ENCODE measurements around the gene DIRAS1.
"Not testable (repeated sequence)": the region's sequence is repeated elsewhere in the genome, so short reads cannot be mapped to it uniquely, and the experiment has no call there.

DIRAS1 gene

DNA sequence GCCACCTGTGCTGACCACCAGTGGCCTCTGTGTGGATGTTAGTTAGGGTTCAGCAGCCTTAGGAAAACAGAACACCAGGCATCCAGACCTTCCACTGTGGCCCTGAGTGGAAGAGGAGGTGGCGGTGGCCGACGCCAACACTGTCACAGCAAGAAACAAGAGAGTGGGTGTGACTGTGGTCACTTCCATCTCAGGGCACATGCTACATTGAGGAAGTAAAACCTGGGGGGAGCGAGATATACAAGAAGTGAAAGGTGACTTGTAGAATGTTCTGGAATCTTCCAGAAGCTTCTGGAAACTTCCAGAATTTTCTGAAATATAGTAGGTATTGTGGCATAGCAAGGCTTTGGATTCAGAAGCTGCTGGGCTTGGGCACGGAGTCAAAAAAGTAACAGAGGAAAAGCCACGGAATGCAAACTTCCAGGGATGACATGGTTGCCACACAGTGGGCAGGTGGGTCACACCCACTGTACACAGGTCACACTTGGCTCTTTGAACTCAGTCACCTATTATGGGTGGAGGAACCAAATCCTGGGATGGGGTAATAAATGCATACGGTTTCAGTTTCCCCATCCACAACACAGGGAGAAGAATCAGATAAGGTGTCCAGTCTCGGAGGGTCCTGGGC is 43.0 kb downstream of the DIRAS1 start:
- TF ChIP-seq, protein P1, sequence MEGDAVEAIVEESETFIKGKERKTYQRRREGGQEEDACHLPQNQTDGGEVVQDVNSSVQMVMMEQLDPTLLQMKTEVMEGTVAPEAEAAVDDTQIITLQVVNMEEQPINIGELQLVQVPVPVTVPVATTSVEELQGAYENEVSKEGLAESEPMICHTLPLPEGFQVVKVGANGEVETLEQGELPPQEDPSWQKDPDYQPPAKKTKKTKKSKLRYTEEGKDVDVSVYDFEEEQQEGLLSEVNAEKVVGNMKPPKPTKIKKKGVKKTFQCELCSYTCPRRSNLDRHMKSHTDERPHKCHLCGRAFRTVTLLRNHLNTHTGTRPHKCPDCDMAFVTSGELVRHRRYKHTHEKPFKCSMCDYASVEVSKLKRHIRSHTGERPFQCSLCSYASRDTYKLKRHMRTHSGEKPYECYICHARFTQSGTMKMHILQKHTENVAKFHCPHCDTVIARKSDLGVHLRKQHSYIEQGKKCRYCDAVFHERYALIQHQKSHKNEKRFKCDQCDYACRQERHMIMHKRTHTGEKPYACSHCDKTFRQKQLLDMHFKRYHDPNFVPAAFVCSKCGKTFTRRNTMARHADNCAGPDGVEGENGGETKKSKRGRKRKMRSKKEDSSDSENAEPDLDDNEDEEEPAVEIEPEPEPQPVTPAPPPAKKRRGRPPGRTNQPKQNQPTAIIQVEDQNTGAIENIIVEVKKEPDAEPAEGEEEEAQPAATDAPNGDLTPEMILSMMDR (conservative IDR thresholded peaks at IDR 0.05; ENCODE audit: control insufficient read depth, insufficient read depth, low read depth, low read length), result no peak
- no peak for DNase-seq (ENCODE audit: low read depth)
- H3K4me3 ChIP-seq (ENCODE audit: control insufficient read depth, low read depth, low read length), result no peak overlapping the region

DNA sequence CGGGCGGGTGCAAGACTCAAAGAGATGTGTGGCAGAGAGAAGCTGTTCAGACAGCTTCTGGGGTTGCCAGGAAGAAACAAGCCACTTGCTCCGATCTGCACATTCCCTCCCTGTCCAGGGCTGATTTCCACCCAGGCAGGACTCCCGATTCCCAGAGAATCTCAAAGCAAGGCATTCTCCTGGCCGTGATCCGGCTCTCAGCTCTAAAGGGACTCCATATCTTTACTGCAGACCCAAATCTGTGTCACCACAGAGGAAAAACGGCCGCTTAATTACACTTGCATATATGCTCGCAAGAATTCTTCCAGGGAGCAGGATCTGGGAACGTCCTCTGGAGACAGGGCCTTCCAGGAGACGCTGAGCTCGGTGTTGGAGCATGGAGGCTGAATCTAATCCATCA is 44.3 kb downstream of the DIRAS1 start:
- no peak overlapping the region for H3K4me3 ChIP-seq (ENCODE audit: control insufficient read depth, low read depth, low read length)
- DNase-seq (ENCODE audit: low read depth), result no peak
- TF ChIP-seq, protein P1 (conservative IDR thresholded peaks at IDR 0.05; ENCODE audit: control insufficient read depth, insufficient read depth, low read depth, low read length), result no peak

DNA sequence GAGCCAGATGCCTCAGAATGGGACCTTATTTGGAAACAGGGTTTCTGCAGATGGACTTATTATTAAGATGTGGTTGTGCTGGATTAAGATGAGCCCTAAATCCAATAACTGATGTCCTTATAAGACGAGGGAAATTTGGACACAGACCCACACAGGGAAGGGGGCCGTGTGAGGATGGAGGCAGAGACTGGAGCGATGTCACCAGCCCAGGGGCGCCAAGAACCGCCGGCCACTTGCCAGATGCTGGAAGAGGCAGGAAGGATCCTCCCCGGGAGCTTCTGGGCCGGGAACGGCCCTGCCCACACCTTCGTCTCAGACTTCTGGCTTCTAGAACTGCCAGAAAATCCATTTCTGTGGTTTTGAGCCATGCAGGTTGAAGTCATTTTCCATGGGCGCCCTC is 45.3 kb downstream of the DIRAS1 start:
- H3K4me3 ChIP-seq (ENCODE audit: control insufficient read depth, low read depth, low read length), result no peak overlapping the region
- TF ChIP-seq, protein P1 (conservative IDR thresholded peaks at IDR 0.05; ENCODE audit: control insufficient read depth, insufficient read depth, low read depth, low read length), result no peak
- no peak for DNase-seq (ENCODE audit: low read depth)

DNA sequence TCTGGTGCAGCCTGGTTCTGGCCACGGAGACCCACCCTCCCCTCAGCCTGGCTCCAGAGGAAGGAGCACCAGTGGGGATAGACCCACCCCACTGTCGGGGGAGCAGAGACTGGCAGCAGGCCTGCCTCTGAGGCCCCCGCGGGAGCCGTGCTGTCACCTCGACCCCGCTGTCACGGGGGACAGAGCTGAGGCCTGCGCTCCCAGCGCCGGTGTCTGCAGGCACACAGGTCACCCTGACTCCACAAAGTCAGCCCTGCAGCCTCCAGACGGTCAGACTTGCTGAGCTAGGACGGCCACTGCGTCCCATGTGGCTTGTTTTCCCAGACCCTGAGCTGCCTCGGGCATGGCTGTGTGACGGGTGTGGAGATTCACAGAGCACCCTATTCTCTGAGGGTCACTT is 51.0 kb downstream of the DIRAS1 start:
- TF ChIP-seq, protein P1 (conservative IDR thresholded peaks at IDR 0.05; ENCODE audit: control insufficient read depth, insufficient read depth, low read depth, low read length), result no peak
- no peak overlapping the region for H3K4me3 ChIP-seq (ENCODE audit: control insufficient read depth, low read depth, low read length)
- DNase-seq (ENCODE audit: low read depth), result no peak

DNA sequence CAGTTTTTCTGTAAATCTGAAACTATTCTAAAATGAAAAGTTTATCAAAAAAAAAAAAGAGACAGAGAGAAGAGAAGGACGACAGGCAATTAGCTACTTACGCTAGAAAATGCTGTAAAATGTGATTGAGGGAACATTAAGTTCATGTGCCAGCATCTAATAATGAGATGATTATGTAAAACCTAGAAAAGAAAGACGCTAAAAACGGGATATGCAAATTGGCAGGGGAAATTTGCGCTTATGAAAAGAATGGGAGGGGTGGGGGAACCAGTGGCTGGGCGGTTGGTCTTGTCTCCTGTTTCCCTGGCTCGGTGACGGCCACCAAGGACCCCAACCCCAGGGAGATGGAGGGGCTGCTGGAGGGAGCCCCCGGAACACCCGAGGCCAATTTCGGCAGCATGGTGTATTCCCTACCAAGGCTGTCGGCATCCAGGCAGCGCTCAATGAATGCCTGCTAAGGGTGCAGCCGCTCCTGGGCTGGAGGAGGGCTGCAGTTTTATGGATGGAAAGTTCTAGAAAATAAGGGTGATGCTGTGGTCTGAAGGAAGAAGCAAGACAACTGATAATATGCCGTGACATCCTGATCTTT is 52.9 kb downstream of the DIRAS1 start:
- TF ChIP-seq, protein P1 (conservative IDR thresholded peaks at IDR 0.05; ENCODE audit: control insufficient read depth, insufficient read depth, low read depth, low read length), result no peak
- DNase-seq (ENCODE audit: low read depth), result no peak
- H3K4me3 ChIP-seq (ENCODE audit: control insufficient read depth, low read depth, low read length), result no peak overlapping the region

DNA sequence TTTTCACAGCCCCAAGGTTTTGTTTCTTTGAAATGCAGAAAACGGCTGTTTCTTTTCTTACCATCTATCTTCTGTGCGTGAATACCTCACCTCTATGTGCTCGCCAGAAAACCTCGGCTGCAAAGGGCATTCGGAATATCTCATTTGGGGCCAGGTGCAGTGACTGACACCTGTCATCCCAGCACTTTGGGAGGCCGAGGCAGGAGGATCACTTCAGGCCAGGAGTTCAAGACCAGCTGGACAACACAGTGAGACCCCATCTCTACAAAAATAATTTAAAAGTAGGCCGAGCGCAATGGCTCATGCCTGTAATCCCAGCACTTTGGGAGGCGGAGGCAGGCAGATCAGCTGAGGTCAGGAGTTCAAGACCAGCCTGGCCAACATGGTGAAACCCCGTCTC is 53.8 kb downstream of the DIRAS1 start:
- H3K4me3 ChIP-seq (ENCODE audit: control insufficient read depth, low read depth, low read length); DNase-seq (ENCODE audit: low read depth): not testable (repeated sequence)

DNA sequence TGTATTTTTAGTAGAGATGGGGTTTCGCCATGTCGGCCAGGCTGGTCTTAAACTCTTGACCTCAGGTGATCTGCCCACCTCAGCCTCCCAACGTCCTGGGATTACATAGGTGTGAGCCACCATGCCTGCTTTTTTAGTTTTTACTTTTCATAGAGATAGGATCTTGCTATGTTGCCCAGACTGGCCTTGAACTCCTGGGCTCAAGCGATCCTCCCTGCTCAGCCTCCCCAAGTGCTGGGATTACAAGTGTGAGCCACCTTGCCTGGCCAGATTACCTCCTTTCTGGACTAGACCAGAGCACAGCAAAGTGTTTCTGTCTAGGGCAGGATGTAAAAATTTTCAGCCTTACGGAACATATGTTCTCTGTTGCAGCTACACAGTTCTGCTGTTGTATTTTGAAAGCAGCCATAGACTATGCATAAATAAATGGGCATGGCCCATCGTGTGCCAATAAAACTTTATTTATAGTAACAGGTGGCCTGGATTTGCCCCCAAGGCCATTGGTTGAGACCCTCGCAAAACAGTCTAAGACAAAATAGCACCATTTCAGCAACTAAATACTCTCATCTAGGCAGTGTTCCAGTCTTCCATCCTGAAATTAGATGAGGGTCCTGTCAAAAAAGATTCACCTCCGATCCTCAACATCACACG is 54.7 kb downstream of the DIRAS1 start:
- TF ChIP-seq, protein P1 (conservative IDR thresholded peaks at IDR 0.05; ENCODE audit: control insufficient read depth, insufficient read depth, low read depth, low read length), result no peak
- no peak for DNase-seq (ENCODE audit: low read depth)
- no peak overlapping the region for H3K4me3 ChIP-seq (ENCODE audit: control insufficient read depth, low read depth, low read length)
